ENCODE data around the gene DDAH2.

DDAH2 gene

GRCh38 chr6:31732029-31732428, 2.9 kb upstream of the DDAH2 start:
- DNase-seq (ENCODE audit: low read depth): no peak

GRCh38 chr6:31730631-31731086, 1.6 kb upstream of the DDAH2 start:
- DNase-seq (ENCODE audit: low read depth): no peak

- DNase-seq (ENCODE audit: low read depth): peak; percentile 37
Observed at GRCh38 chr6:31729979-31730630, 1.0 kb upstream of the DDAH2 start.

DNA sequence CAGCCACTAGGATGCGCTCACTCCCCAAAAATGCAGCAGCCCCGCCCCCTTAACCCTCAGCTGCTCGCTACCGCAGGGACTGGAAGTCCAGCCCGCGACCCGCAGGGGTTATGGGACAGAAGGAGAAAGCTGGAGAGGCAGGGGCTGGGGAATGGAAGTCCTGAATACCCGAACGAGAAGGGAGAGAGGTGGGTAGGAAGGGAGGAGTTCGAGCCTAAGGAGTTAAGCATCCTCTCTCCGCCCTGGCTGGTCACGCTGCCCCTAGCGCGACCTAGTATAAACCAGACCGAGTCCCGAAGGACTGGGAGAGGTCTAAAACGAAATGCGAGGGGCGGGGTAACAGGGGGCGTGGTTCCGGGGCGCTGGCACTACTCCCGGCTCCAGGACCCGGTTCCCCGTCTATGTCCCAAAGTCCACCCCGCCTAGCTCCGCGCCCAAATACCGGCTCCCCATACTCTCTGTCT, 448 bp upstream of the DDAH2 start:
- peak; percentile 67 for DNase-seq (ENCODE audit: low read depth)

- no peak for DNase-seq (ENCODE audit: low read depth)
Observed at GRCh38 chr6:31727717-31728671, 1.1 kb downstream of the DDAH2 start.

DNA sequence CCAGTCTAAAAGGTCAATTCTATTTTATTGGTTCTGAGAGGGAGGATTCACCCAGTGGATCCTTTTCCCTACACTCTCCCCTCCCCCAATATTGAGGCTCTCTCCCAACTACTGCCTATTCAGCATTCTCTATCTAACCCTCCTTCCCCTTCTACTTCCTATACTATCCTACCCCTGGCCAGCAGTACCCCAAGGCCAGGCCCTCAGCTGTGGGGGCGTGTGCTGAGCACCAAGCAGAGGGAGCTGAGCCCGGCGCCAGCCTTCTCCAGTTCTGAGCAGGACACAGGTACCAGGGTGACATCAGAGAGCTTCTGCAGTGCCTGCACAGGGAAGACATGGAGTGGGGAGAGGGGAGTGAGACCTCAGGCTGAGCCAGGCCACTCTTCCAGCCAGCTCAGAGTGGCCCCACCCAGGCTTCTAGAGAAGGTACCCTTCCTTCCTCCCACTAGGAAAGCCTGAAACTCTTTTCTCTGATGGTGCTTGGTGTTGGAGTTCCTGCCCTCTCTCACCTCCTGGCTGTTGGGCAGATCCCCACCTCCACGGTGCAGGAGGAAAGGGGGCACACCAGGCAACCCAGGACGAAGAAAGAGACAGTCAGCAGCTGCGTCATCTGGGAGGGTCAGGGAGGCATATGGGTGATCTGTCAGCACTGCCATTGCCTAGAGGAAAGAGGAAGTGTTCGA, 1.9 kb downstream of the DDAH2 start:
- DNase-seq (ENCODE audit: low read depth): no peak

DNA sequence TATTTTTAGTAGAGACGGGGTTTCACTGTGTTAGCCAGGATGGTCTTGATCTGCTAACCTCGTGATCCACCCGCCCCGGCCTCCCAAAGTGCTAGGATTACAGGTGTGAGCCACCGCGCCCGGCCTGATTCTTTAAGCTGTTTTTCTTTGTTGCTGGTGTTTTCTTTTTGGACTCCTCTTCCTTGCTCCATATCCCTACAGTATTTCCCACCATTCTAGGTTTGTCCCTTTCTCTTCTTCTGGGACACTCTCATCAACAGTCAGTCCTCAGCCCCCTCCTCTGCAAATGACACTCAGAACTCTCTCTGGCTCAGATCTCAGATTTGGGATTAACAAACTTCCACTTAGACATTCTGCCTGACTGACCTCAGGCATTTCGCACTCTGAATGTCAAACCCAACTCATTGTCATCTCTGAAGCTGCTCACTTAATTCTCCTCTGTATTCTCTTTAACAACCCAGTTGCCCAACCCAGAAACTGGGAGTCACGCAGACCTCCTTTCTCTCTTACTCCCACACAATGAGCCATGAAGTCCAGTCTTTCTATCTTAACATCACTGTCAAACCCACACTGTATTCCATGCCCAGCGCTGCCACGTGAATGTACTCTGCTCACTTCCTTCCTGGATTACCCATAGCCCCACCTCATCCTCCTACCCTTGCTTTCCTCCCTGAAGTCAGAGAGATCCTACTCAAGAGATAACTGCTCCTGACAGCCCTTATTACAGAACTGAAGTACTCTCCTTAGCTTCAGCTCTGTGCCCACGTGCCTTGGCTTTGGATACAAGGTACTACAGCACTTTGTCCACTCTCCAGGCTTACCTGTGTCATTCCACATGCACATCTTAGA, 3.4 kb downstream of the DDAH2 start:
- DNase-seq (ENCODE audit: low read depth): no peak

- no peak for DNase-seq (ENCODE audit: low read depth)
Observed at GRCh38 chr6:31723980-31724691, 5.0 kb downstream of the DDAH2 start.

- no peak for DNase-seq (ENCODE audit: low read depth)
Observed at GRCh38 chr6:31723245-31723979, 5.7 kb downstream of the DDAH2 start, which contains the start of gene MPIG6B. Gene MPIG6B, plus strand, starts transcription at chr6:31723373. Its CDS starts 11 bp downstream, at chr6:31723384.

- no peak for DNase-seq (ENCODE audit: low read depth)
Observed at GRCh38 chr6:31722173-31722572, 6.9 kb downstream of the DDAH2 start.

GRCh38 chr6:31721351-31722020, 7.6 kb downstream of the DDAH2 start, which contains the start of gene LY6G6C:
Gene LY6G6C, minus strand, starts transcription at chr6:31721746. Its CDS starts 67 bp downstream, at chr6:31721679.
- DNase-seq (ENCODE audit: low read depth): no peak

GRCh38 chr6:31720196-31720770, 8.8 kb downstream of the DDAH2 start:
- DNase-seq (ENCODE audit: low read depth): no peak

- DNase-seq (ENCODE audit: low read depth): no peak
Observed at GRCh38 chr6:31719001-31719400, 10.1 kb downstream of the DDAH2 start.

GRCh38 chr6:31718265-31718664, 10.8 kb downstream of the DDAH2 start:
- DNase-seq (ENCODE audit: low read depth): no peak

DNA sequence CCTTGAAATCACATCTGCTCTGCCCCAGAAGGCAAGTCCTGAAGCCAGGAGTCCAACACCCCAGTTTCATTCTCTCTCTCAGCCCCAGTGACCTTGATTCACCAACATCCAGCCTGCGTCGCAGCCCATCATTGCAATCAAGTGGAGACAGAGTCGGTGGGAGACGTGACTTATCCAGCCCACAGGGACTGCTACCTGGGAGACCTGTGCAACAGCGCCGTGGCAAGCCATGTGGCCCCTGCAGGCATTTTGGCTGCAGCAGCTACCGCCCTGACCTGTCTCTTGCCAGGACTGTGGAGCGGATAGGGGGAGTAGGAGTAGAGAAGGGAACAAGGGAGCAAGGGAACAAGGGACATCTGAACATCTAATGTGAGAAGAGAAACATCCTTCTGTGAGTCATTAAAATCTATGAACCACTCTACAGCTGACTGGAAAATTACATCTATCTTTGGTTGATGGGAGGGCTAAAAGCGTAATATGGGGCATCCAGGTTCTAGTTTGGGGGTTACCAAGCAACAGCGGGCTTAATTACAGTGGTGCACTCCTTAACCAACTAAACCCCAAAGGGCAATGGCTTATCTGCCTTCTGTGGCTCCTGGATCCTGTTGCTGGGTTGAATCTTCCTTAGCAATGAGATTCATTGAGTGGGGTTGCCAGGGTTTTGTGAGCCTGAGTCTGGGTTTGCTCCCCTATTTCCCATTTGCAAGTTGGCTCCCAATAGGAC, 11.4 kb downstream of the DDAH2 start:
- DNase-seq (ENCODE audit: low read depth): no peak

DNA sequence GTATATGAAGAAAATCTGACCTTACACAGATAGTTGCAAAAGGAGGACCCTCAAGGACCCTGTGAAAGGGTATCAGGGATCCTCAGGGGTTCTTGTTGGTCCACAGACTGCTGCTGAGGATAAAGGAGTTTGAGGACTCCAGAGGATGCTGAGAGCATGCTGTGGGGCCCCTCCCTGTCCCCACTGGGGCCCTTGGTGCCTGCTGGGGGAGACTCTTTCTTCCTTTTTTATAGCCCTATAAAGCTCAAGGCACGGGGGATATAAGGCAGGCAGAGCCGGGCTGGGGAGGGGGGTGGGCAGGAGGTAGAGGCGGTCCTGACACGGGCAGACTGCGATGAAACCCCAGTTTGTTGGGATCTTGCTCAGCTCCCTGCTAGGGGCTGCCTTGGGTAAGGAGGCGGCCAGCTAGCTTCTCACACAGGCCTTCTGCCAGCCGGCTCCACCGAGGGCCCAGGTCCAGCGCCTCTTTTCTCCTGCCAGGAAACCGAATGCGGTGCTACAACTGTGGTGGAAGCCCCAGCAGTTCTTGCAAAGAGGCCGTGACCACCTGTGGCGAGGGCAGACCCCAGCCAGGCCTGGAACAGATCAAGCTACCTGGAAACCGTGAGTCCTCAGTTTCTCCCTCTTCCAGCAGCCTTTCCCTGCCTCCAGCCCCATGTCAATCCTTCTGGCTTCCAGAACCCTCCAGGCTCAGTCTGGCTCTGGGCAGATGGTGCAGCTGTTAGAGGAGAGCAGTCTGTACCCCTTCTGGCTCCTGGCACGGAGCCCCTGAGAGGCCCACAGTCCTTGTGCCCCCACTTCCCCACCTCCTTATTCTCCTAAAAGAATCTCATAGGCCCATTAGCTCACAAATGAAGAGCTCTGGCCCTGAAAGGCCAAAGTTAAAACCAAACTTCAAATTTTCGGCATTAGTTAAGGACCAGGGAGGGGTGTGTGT, 13.8 kb downstream of the DDAH2 start, which contains the start of gene LY6G6D:
LY6G6D (plus strand) TSS at position 327 of the 937 bp plus-strand sequence; CDS start at position 335, 8 bp downstream.
- no peak for DNase-seq (ENCODE audit: low read depth)
